Measurements from ENCODE around the gene PPP1R2C.

- TF ChIP-seq POLR2AphosphoS5 (IDR thresholded peaks at IDR 0.05) (no peak), CTCF (IDR thresholded peaks at IDR 0.05) (no peak), EP300 (IDR thresholded peaks at IDR 0.05) (no peak), POLR2A (IDR thresholded peaks at IDR 0.05) (no peak)
Measured at GRCh38 chrX:42740456-42740855, 37.5 kb downstream of the PPP1R2C start.

Data from stomach (tissue), 4 donors.